Measurements from ENCODE around the gene TUFT1. TPM values are rescaled to one million over a fixed set of nuclear protein-coding genes. Genes with fewer than 3 reads are reported as not detected.

Gene TUFT1
- total and polyA plus RNA-seq, 2 of the 13 experiments (the other 11 are each of a cell fraction or from before 2014, with no cell fraction given): 6.4 to 7.3 TPM

DNA sequence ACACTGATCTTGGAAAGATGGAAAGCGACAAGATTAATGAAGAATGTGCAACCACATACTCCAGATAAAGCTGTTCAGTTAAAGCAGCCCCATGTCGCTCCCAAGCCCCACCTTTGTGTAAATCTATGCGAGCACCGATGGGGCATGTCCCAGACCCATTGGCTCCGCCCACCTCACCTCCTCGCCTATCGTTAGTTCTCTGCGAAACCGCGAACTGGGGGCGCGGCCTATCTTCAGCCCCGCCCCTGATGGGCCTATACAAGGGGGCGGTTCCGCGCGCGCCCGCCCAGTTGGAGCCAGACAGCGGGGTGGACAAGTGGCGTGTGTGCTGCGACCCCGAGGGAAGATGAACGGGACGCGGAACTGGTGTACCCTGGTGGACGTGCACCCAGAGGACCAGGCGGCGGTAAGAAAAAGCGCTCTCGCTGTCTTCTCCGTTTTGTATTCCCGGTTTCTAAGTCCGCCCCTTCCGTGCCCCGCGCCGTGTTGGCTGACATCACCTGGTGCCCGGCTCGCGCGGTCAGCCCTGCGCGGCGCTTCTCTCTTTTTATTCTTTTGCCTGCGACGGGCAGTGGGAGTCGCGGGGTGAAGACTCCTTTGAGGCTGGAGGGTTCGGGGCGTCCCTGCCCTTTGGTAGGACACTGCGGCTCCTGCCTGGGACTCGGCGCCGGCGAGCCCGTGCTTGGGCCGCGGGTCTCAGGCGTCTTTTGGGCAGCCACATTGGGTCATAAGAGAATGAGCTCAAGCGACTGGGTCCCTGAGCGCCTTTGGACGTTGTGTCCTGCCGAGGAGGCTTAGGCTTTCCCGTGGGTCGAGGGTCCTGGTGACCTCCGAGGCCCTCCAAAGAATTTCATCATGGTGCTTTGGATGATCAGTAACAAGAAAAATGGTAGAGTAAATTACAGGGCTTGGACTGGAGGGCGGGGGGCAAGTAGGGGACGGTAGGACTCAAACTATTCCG lies at the start of gene TUFT1 (continued):
- TF ChIP-seq ZNF18 (CRISPR knock-in tag; IDR thresholded peaks at IDR 0.05; ENCODE audit: insufficient replicate concordance): peak; percentile 64
- no peak for TF ChIP-seq SUZ12 (IDR thresholded peaks at IDR 0.05; ENCODE audit: low read depth, low read length)
- TF ChIP-seq ZNF280D (CRISPR knock-in tag; IDR thresholded peaks at IDR 0.05): peak; percentile 67; the same call in 1 of the 2 replicates
- 0 out of 2 replicates have a peak, but pooled peaks have one; percentile 13 for TF ChIP-seq HNF4A (CRISPR knock-in tag; IDR thresholded peaks at IDR 0.05)
- TF ChIP-seq, protein P1, sequence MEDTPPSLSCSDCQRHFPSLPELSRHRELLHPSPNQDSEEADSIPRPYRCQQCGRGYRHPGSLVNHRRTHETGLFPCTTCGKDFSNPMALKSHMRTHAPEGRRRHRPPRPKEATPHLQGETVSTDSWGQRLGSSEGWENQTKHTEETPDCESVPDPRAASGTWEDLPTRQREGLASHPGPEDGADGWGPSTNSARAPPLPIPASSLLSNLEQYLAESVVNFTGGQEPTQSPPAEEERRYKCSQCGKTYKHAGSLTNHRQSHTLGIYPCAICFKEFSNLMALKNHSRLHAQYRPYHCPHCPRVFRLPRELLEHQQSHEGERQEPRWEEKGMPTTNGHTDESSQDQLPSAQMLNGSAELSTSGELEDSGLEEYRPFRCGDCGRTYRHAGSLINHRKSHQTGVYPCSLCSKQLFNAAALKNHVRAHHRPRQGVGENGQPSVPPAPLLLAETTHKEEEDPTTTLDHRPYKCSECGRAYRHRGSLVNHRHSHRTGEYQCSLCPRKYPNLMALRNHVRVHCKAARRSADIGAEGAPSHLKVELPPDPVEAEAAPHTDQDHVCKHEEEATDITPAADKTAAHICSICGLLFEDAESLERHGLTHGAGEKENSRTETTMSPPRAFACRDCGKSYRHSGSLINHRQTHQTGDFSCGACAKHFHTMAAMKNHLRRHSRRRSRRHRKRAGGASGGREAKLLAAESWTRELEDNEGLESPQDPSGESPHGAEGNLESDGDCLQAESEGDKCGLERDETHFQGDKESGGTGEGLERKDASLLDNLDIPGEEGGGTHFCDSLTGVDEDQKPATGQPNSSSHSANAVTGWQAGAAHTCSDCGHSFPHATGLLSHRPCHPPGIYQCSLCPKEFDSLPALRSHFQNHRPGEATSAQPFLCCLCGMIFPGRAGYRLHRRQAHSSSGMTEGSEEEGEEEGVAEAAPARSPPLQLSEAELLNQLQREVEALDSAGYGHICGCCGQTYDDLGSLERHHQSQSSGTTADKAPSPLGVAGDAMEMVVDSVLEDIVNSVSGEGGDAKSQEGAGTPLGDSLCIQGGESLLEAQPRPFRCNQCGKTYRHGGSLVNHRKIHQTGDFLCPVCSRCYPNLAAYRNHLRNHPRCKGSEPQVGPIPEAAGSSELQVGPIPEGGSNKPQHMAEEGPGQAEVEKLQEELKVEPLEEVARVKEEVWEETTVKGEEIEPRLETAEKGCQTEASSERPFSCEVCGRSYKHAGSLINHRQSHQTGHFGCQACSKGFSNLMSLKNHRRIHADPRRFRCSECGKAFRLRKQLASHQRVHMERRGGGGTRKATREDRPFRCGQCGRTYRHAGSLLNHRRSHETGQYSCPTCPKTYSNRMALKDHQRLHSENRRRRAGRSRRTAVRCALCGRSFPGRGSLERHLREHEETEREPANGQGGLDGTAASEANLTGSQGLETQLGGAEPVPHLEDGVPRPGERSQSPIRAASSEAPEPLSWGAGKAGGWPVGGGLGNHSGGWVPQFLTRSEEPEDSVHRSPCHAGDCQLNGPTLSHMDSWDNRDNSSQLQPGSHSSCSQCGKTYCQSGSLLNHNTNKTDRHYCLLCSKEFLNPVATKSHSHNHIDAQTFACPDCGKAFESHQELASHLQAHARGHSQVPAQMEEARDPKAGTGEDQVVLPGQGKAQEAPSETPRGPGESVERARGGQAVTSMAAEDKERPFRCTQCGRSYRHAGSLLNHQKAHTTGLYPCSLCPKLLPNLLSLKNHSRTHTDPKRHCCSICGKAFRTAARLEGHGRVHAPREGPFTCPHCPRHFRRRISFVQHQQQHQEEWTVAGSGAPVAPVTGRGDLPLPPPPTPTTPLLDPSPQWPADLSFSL (CRISPR knock-in tag; IDR thresholded peaks at IDR 0.05): no peak
- TF ChIP-seq IRX3 (CRISPR knock-in tag; IDR thresholded peaks at IDR 0.05; ENCODE audit: borderline replicate concordance, low read depth): peak; percentile 88; the same call in 1 of the 2 replicates
- no peak for TF ChIP-seq NR3C1 (CRISPR knock-in tag; IDR thresholded peaks at IDR 0.05)
- TF ChIP-seq, protein P2, sequence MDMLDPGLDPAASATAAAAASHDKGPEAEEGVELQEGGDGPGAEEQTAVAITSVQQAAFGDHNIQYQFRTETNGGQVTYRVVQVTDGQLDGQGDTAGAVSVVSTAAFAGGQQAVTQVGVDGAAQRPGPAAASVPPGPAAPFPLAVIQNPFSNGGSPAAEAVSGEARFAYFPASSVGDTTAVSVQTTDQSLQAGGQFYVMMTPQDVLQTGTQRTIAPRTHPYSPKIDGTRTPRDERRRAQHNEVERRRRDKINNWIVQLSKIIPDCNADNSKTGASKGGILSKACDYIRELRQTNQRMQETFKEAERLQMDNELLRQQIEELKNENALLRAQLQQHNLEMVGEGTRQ (IDR thresholded peaks at IDR 0.05; ENCODE audit: low read depth, low read length): no peak
- TF ChIP-seq, protein P2 (CRISPR knock-in tag; IDR thresholded peaks at IDR 0.05; ENCODE audit: borderline replicate concordance): no peak
- no peak for TF ChIP-seq TBX3 (IDR thresholded peaks at IDR 0.05; ENCODE audit: borderline replicate concordance)
- peak; percentile 79 for TF ChIP-seq ZFY (CRISPR knock-in tag; IDR thresholded peaks at IDR 0.05)
- TF ChIP-seq NR2F2 (IDR thresholded peaks at IDR 0.05; ENCODE audit: borderline replicate concordance, low read depth): no peak
- no peak for TF ChIP-seq ZNF816 (CRISPR knock-in tag; IDR thresholded peaks at IDR 0.05; ENCODE audit: borderline replicate concordance)
- TF ChIP-seq RBM39 (IDR thresholded peaks at IDR 0.05; ENCODE audit: low read depth, low read length, poor library complexity, severe bottlenecking): peak; percentile 76
